Gastroesophageal sphincter (tissue), 4 donors: ENCODE measurements around the gene UROD. TPM values are rescaled to one million over a fixed set of nuclear protein-coding genes. Genes with fewer than 3 reads are reported as not detected.

Experiments used
- ATAC-seq: fragments of 150-250 bp; one replicate; pipeline ENCODE4 v1.9.1; 2016; ENCODE audit warnings: mild to moderate bottlenecking, moderate library complexity
- H3K27ac ChIP-seq, 4 donors: fragments of 200-600 bp; sonication (generic) in 3 of 4; 1 replicate in 3 of 4; 2 replicates in 1 of 4; pipeline ENCODE4 v1.5.1; 2016 to 2019
- H3K27me3 ChIP-seq: fragments of 200-600 bp; sonication (generic); one replicate; pipeline ENCODE4 v1.5.1; 2019
- H3K36me3 ChIP-seq, 2 donors: fragments of 200-600 bp; sonication (generic); one replicate each; pipeline ENCODE4 v1.5.1; 2019; ENCODE audit warnings: control low read depth in 1 of 2
- H3K4me1 ChIP-seq, 3 donors: fragments of 200-600 bp; sonication (generic); 1 replicate in 2 of 3; 2 replicates in 1 of 3; pipeline ENCODE4 v1.5.1; 2016 to 2019; ENCODE audit warnings: control low read depth in 2 of 3
- H3K4me3 ChIP-seq, 2 donors: fragments of 200-600 bp; sonication (generic); one replicate each; pipeline ENCODE4 v1.5.1; 2019; ENCODE audit warnings: mild to moderate bottlenecking in 1 of 2, moderate library complexity in 1 of 2
- H3K9me3 ChIP-seq, 3 donors: fragments of 200-600 bp; sonication (generic); one replicate each; pipeline ENCODE4 v1.5.1; 2017 to 2019; ENCODE audit warnings: control low read depth in 2 of 3
- EP300 ChIP-seq: sonication (generic); formaldehyde crosslinking; IDR thresholded peaks from one replicate; pipeline ENCODE4 v1.6.1; 2017; ENCODE audit warnings: antibody characterized with exemption, mild to moderate bottlenecking
- POLR2A ChIP-seq, 2 donors: fragments of 450-650 bp; IDR thresholded peaks; one replicate each; pipeline ENCODE4 v1.6.1; 2017; ENCODE audit warnings: antibody characterized with exemption in 2 of 2, mild to moderate bottlenecking in 2 of 2, moderate library complexity in 1 of 2
- POLR2AphosphoS5 ChIP-seq: sonication (generic); formaldehyde crosslinking; IDR thresholded peaks from one replicate; pipeline ENCODE4 v1.6.1; 2017; ENCODE audit warnings: antibody characterized with exemption
- WGBS, 2 donors: methylation state at CpG; one replicate each; pipeline ENCODE4 v1.1.5; 2018; ENCODE audit warnings: low coverage in 1 of 2; 5-methylcytosine and 5-hydroxymethylcytosine counted together
- total RNA-seq, 4 donors: library from RNA; depleted of rRNA; stranded (reverse); fragments of >200 nt; gene quantifications; one replicate each; pipeline ENCODE4 v1.1.0, GENCODE V29; 2016
- TF ChIP-seq, protein P1 (sequence below), 4 experiments: fragments of 200-600 bp in 2 of 4; fragments of 450-650 bp in 2 of 4; sonication (generic) in 1 of 4; IDR thresholded peaks; one replicate each; pipeline ENCODE4 v1.5.1; 2017 to 2019; ENCODE audit warnings: antibody characterized with exemption in 4 of 4, mild to moderate bottlenecking in 2 of 4, moderate library complexity in 2 of 4

The UROD gene
- total RNA-seq, 4 donors from 2014 or later, result 81.8 to 115 (median 98.3) TPM

DNA sequence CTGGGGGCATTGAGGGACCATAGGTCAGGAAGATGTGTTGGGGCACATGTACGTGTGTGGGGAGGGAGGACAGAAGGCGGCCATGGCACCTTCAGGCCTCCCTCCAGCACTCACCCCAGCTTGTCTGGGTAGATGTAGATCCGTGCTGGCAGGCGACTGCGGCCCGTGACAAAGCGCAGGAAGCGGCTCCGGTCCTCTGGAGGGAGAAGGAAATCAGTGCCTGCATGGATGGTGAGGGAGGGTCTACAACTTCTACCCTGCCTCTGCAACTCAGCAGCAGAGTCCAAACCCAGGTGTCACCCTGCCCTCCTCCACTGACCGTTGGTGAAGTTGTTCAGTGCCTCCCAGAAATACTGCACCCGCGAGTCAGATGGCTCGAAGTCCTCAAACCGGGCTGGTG lies 8.3 kb upstream of the UROD start:
- Histone ChIP-seq H3K27me3 (no peaks in the 10 kb centered on the region), H3K4me3 (no peak overlapping the region), H3K36me3 (peaks cover 0 to 73% of the 10 kb centered on the region in 2 donors), H3K27ac (no peak overlapping the region), H3K4me1 (peaks cover 0 to 1% (median 0%) of the 10 kb centered on the region in 3 donors), H3K9me3 (no peaks in the 10 kb centered on the region)
- ATAC-seq, result no peak
- no peak for TF ChIP-seq POLR2AphosphoS5
- no CpG with 5 or more reads among the region's 14 CpGs for WGBS, 2 donors

DNA sequence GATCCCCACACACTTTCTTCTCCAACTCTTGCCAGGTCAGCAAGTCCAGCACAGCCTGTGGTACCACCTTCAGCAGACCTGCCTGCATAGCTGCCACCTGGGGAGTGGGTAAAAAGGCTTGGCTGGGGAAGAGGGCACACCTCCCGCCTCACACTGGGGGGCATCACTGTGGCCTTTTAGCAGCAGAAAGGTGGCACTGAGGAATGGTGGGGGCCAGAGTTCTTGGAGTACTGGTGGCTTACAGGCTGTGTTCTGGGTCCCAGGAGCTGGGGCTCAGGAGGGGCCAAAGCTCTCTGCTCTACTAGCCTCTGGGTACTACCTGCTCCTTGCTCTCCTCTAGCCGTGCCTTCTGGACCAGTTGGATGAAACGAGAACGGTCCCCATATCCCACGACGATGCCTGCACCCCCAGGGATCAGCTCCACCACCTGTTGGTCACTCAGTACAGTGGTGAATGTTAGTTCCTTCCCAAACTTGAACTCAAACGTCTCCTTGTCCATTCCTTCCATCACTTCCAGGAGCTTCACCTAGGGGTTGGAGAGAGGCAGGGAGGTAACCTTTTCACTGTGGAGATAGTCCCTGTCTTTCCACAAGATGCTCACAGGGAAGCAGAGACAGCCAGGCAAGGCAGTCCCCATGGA lies 7.7 kb upstream of the UROD start:
- WGBS, 2 donors, result 74% methylated on average over 6 of the region's 7 CpGs; no CpG with 5 or more reads in 1 of the 2 donors
- H3K4me3 ChIP-seq, result no peak overlapping the region
- H3K4me1 ChIP-seq, result peaks cover 0 to 8% (median under 1%) of the 10 kb centered on the region in 3 donors
- no peak for ATAC-seq
- no peaks in the 10 kb centered on the region for H3K9me3 ChIP-seq
- H3K36me3 ChIP-seq, result peaks cover 0 to 80% of the 10 kb centered on the region in 2 donors
- TF ChIP-seq POLR2AphosphoS5, result no peak
- TF ChIP-seq POLR2A (IDR thresholded peaks at IDR 0.05), result no peak
- TF ChIP-seq, protein P1, sequence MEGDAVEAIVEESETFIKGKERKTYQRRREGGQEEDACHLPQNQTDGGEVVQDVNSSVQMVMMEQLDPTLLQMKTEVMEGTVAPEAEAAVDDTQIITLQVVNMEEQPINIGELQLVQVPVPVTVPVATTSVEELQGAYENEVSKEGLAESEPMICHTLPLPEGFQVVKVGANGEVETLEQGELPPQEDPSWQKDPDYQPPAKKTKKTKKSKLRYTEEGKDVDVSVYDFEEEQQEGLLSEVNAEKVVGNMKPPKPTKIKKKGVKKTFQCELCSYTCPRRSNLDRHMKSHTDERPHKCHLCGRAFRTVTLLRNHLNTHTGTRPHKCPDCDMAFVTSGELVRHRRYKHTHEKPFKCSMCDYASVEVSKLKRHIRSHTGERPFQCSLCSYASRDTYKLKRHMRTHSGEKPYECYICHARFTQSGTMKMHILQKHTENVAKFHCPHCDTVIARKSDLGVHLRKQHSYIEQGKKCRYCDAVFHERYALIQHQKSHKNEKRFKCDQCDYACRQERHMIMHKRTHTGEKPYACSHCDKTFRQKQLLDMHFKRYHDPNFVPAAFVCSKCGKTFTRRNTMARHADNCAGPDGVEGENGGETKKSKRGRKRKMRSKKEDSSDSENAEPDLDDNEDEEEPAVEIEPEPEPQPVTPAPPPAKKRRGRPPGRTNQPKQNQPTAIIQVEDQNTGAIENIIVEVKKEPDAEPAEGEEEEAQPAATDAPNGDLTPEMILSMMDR (IDR thresholded peaks at IDR 0.05), result no peak
- no peak for TF ChIP-seq EP300
- no peaks in the 10 kb centered on the region for H3K27me3 ChIP-seq
- no peak overlapping the region for H3K27ac ChIP-seq

DNA sequence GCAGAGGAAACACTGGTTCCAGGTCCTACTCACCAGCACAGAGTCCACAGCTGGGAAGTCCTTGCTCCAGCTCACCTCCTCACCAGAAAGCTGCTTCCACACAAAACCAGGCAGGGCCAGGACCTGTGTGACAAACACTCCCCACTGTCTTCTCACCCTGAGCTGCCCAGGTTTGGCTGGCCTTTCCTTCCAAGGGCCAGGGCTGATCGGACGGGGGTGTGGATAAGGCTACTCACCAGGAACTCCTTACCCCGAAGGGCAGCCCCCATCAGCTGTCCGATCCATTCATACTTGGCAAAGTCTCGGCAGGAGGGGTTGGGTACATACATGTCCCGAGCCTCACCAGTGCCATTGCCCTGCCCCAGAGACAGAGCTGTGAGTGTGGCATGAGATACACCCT lies 6.3 kb upstream of the UROD start:
- TF ChIP-seq EP300 (no peak), POLR2AphosphoS5 (no peak), POLR2A (IDR thresholded peaks at IDR 0.05) (no peak)
- TF ChIP-seq, protein P1 (IDR thresholded peaks at IDR 0.05), result no peak
- H3K27ac ChIP-seq, result no peak overlapping the region
- no peaks in the 10 kb centered on the region for H3K27me3 ChIP-seq
- ATAC-seq, result no peak
- H3K4me1 ChIP-seq, result peaks cover 0 to 20% (median 11%) of the 10 kb centered on the region in 3 donors
- WGBS, 2 donors, result 50 to 80% methylated on average over 1 of the region's 6 CpGs
- H3K4me3 ChIP-seq, result no peak overlapping the region
- peaks cover 0 to 83% of the 10 kb centered on the region in 2 donors for H3K36me3 ChIP-seq
- no peaks in the 10 kb centered on the region for H3K9me3 ChIP-seq

DNA sequence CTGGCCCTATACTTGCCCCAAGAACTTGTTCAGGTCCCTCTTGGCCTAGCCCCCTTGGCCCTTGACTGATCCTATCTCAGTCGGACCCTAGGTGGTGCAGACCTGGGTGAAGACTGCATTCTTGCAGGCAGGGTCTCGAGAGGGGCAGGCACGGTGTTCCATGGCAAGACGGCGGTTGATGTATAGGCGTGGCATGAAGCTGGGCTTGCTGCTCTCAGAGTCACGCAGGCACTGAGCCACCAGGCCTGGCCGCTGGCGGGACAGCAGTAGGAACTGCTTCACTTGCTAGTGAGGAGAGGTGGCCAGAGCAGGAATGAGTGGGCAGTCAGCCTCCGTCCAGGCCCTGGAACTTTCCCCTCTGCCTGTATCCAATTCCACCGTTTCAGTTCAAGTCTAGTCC lies 4.7 kb upstream of the UROD start:
- TF ChIP-seq POLR2AphosphoS5 (no peak), EP300 (no peak), POLR2A (IDR thresholded peaks at IDR 0.05) (no peak)
- TF ChIP-seq, protein P1 (IDR thresholded peaks at IDR 0.05), result no peak
- Histone ChIP-seq H3K27me3 (no peaks in the 10 kb centered on the region), H3K9me3 (no peaks in the 10 kb centered on the region), H3K4me3 (no peak overlapping the region), H3K27ac (no peak overlapping the region), H3K36me3 (peaks cover 0 to 74% of the 10 kb centered on the region in 2 donors), H3K4me1 (peaks cover 0 to 30% (median 16%) of the 10 kb centered on the region in 3 donors)
- no peak for ATAC-seq
- 64 to 100% methylated on average over 1 to 3 of the region's 11 CpGs for WGBS, 2 donors

DNA sequence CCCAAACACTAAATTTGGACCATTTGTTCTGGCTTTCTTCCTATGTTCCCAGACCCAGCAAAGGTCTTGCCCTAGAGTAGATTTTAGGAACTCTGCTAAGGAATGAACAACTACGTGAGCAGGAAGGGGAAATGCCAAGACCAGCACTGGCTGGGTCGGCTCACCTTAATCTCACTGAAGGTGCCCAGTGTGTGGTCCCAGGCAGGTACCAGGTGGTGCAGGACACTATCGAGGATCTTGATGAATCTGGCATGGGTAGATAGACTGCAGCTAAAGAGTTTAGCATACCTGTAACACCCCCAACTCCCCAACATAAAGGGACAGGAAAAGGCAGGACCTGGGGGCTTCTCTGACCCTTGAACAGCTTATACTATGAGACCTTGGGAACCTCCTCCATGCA lies 4.0 kb upstream of the UROD start:
- H3K27ac ChIP-seq, result no peak overlapping the region
- H3K27me3 ChIP-seq, result no peaks in the 10 kb centered on the region
- no peak for TF ChIP-seq EP300
- TF ChIP-seq POLR2A (IDR thresholded peaks at IDR 0.05), result no peak
- TF ChIP-seq POLR2AphosphoS5, result no peak
- TF ChIP-seq, protein P1 (IDR thresholded peaks at IDR 0.05), result no peak
- H3K4me3 ChIP-seq, result no peak overlapping the region
- WGBS, 2 donors, result no CpG with 5 or more reads among the region's 3 CpGs
- ATAC-seq, result no peak
- H3K9me3 ChIP-seq, result no peaks in the 10 kb centered on the region
- H3K36me3 ChIP-seq, result peaks cover 0 to 67% of the 10 kb centered on the region in 2 donors
- H3K4me1 ChIP-seq, result peaks cover 0 to 38% (median 24%) of the 10 kb centered on the region in 3 donors
